Hippocampal formation (tissue), 2 donors: ENCODE data around the gene WWC2.

ENCODE experiments used
- DNase-seq, 2 donors: peaks; one replicate each; lab custom pipeline; 2025; lab: John Stamatoyannopoulos, UW

WWC2 gene

DNA sequence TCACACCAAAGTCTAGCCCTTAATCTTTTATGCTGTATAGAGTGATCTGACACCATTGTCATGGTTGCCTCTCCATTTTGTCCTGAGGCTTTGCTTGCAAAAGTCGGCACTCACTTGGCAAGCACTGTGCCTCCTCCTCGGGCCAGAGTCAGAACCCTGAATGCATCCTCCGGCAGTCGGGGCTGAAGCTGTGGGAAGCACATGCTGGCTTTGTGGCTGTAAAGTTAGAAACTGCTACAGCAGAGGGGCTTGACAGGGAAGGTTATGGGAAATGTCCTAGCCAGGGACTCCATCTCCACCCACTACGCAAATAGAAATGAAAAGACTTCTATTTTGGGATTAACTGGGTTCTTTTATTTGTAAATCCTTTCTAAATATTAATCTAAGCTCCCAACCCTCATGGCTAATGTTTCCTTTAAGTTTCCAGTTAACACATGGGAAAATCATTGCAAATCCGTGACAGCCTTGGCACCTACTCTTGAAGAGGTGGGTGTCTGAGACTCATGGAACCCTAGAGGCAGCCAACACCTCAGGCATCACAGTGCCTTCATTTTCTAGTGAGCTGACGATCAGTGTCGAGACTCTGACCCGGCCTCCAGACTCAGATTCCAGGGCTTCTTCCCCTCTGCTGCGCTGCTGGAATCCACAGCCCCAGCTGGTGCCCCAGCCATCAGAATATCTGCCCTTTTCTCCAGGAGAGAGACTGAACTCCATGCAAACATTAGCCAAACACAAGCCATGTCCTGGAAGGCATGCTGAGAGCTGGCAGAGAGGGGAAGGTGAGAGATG is 231.1 kb downstream of the WWC2 start:
- no peak for DNase-seq

DNA sequence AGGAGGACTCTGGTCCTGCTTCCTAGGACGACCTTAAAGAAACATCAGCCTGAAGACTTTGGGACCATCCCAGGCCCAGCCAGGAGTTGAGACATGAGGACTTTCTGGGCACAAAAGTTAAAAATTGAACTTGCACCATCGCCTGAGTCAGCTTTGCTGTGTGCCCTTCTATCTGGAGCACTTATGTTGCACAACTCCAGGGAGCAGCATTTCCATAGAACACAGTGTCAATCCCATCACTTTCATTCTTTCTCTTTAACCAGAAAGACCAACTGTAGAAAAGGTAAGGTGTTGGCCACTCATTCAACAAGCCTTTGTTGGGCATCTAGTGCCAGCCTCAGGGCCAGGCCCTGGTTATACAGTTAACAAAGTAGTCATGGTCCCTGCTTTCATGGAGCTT is 231.8 kb downstream of the WWC2 start:
- DNase-seq: no peak

- DNase-seq: no peak
Measured at GRCh38 chr4:183332447-183332846, 233.4 kb downstream of the WWC2 start.

- DNase-seq: no peak
Measured at GRCh38 chr4:183333202-183333601, 234.1 kb downstream of the WWC2 start.

DNA sequence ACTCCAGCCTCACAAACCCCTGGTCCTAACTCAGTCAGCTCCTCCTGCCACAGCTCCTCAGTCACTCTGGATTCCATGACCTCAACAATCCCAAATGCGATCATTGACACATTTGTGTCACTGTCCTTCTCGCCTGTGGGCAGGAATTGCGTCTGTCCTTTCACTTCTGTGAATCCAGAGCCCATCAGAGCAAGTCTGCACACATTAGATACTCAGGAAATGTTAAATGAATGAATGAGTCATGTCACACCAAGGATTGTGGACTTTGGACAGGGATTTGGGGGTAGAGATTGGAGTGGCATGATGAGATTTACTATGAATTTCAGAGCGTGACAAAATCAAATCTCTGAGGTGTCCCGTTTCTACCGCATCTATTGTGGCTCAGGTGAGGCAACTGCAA is 234.9 kb downstream of the WWC2 start:
- DNase-seq: no peak

DNA sequence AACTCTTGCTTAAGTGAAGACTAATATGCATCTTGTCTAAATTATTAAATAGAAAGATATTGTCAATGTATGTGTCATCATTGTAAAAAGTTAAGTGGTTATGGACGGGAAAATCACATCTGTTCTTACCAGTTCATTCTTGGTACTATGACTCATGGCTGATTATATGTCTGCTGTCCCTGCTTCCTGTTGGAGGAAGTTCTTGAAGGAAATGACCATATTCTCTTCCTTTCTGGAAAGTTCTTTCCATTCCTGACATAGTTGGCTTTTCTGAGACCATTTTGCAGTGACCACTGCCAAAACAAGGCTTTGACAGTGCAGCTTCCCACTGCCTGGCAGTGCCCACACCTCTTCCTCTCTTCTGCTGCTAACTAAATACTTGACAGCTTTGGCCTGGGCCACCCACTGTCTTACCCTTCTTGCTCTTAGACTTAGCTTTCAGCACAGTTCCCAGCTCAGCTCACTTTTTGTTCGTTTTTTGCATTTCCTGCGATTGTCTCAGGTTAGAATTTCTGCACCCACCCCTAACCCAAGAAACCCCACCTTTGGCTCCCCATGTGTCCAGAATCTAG is 236.4 kb downstream of the WWC2 start:
- DNase-seq: no peak

GRCh38 chr4:183337349-183337748 is 238.3 kb downstream of the WWC2 start:
- no peak for DNase-seq

DNA sequence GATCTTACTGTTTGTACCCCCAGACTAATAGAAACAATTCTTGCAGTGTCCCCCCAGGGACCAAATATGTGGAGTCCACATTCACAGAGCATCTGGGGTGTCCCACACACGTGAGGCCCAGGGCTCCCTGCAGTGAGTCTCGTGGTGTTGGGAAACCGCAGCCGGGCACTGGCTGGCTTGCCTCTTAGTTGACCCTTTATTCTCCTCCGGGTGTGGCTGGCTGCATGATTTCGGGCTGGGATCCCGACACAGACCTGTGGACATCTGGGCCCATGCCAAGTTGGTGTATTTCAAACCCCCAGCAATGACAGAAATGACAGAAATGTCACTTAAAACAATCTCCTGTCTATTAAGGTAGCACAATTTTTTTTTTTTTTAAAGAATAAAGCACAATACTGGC is 238.8 kb downstream of the WWC2 start:
- DNase-seq: no peak

DNA sequence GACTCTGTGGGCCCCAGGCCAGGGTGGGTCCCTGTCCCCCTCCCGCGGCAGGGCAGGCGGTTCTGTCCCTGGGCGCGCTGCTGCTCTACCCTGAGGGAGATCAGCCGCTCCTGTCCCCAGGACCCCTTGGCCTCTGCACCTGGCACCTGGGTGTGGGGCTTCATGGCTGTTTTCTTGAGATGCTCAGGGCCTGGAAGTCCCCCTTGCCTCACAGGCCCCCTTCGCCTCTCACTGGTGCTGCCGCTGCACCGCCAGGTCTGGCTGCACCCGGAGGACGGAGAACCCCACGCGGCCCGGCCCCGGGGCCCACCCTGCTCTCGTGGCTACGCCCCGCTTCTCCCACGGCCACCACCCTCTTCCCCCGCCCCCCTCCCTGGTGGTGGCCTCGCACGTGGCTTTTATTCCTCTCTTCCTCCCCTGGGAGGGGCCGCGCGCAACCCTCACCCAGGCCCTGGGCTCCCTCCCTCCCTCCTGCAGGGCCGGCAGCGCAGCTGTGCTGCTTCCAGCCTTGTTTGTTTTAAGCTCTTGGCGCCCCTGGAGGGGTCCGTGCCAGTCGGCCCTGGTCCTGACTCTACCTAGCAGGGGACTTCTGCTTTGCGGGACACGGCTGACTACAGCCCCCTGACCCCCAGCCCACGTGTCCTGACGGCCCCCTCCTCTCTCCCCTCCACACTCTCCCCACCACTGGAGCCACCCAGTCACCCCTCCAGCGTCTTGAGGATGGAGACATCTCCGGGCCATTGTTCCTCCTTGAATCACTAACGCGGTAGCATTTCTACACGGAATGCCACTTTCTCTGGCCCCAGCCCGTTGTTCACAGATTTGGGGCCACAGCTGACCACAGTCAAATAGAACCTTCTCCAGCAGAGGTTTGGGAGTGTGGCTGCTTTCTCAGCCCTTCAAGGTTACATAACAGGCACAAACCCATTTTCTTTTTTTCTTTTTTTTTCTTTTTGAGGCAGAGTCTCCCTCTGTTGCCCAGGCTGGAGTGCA is 243.8 kb downstream of the WWC2 start:
- no peak for DNase-seq

GRCh38 chr4:183343730-183344129 is 244.7 kb downstream of the WWC2 start:
- no peak for DNase-seq

GRCh38 chr4:183344523-183345255 is 245.6 kb downstream of the WWC2 start:
- no peak for DNase-seq

- DNase-seq: no peak
Measured at GRCh38 chr4:183345261-183345660, 246.2 kb downstream of the WWC2 start.

GRCh38 chr4:183347146-183347545 is 248.1 kb downstream of the WWC2 start:
- no peak for DNase-seq

DNA sequence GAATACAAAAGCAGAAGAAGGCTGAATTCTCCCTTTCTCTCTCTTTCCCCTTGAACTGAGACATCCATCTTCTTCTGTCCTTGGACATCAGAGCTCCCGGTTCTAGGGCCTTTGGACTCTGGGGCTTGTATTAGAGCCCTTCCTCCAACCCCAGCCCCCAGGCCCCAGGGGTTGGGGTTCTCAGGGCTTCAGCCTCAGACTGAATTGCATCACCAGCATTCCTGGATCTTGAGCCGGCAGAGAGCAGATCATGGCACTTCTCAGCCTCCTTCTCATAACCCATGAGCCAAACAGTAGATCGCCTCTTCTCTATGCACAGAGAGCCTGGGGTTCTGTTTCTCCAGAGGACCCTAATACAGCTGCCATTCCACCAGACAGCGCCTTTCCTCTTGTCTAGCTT is 248.5 kb downstream of the WWC2 start:
- DNase-seq: no peak

DNA sequence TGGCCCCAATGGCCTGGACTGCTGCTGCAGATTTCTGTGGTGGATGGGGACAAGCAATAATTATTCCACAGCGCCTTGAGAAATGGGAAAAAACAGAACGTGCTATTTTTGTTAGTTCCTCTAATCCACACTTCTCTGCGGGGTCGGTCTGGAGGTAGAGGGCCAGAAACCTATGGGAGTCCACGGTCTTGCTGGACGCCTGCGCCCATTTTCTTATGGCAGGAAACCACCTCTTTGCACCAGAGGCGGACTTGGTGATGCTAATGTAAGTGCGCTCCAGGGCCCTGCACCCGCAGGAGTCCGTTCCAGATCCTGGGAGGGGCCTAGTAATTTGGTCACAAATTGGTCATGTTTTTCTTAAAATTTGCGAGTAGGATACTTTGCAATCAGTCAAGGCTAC is 249.1 kb downstream of the WWC2 start:
- no peak for DNase-seq

DNA sequence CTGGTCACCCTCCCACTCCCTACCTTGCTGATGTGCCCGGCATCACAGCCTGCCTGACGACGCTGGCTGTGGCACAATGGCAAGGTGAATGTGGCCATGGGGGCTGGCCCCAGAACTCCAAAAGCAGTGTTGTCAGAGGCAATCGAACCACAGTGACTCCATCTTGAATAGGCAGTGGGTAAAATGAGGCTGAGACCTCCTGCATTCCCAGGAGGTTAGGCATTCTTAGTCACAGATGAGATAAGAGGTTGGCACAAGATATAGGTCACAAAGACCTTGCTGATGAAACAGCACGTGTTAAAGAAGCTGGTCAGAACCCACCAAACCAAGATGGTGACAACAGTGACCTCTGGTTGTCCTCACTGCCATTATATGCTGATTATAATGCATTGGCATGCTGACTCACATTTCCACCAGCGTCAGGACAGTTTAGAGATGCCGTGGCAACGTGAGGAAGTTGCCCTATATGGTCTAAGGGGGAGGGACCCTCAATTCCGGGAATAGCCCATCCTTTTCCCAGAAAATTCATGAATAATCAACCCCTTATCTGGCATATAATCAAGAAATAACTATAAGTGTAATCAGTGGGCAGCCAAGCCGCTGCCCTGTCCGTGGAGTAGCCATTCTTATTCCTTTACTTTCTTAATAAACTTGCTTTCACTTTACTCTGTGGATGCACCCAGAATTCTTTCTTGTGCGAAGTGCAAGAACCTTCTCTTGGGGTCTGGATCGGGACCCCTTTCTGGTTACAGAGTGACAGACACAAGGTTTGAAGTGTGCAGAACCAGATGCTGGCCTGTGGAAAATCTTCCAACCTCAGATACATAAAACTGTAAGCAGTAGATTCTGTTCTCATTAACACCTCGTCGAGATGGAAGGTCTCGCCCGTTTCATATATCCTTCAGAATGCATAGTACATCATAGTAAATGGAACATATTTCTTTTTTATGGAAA is 249.9 kb downstream of the WWC2 start:
- no peak for DNase-seq

DNA sequence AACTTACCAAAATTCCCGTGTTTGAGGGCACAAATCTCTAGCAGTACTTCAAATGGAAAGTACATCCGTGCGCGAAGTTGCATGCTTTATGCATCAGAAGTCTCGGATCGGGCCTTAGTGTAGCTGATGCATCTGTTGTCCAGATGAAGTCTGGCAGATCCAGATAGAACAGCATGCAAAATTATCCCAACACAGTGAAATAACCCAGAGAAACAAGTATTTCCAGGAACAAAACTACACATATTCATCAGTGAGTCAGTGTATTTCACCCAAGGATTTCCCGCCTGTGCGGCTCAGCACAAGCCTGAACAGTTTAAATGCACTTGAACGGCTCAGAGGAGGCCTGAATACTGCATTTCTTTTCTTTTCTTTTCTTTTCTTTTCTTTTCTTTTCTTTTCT is 250.6 kb downstream of the WWC2 start:
- DNase-seq: no peak

DNA sequence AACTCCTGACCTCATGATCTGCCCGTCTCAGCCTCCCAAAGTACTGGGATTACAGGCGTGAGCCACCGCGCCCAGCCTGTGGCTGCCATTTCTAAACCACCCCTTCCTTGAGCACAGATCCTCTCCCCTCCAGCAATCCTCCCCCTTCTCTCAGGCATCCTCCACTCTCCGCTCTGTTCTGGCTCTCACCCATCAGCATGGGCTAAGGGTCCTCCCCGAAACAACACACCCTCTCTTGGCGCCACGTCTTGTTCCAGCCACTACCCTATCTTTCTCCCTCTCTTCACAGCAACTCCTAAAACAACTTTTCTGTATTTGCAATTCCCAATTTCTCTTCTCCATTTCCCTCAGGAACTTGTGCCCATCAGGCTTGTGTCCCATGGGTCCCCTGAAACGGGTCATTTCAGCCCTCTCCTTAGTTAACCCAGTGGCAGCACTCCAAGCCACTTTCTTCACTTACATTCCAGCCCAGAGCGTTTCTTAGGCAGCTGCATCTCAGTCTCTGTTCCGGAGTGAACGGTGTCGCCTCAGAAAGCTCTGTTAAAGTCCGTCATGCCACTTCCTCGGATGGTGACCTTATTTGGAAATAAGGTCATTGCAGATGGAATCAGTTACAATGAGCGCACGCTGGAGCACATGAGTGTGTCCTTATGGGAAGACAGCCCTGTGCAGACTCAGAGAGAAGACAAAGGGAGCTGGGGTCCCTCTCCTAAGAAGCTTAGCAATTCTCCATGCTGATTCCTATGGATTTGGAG is 251.4 kb downstream of the WWC2 start:
- DNase-seq: no peak

GRCh38 chr4:183352546-183352945 is 253.5 kb downstream of the WWC2 start:
- DNase-seq: no peak

GRCh38 chr4:183353557-183353956 is 254.5 kb downstream of the WWC2 start:
- no peak for DNase-seq
